ENCODE data around the gene EFNA5.

EFNA5 gene

DNA sequence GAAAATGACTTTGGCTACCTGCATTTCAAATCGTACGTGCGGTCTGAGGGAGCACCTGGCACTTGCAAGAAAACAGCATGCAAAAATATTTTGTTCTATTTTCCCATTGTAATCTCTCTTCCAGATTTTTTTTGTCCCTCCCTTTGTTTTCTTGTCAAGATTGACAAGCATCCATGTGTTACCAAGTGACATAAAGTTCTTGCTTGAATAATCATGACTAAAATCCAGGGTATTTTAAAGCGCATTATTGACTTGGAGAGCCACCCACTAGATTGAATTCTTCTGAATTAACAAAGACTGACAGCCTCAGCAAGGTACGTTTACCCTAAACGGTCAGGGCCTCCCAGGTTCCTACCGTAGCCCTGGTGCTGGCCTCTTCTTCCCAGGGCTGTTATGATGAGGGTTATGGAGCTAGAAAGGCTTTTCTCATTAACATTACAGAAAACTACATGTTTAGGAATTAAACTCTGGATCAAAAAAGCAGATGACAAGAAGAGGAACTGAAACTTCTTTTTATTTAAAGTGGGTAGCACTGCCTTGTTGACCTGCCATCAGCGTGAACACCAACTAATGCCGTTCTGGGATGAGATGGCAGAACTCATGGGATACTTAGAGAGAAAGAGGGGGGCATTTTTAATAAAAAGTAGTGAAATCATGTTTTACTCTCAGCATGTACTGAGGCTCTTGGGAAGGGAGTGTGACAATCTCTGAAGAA, 297.0 kb downstream of the EFNA5 start:
- Histone ChIP-seq H3K27me3 (ENCODE audit: insufficient read depth, low read length) (no peaks in the 10 kb centered on the region), H3K36me3 (ENCODE audit: insufficient read depth, low read depth, low read length) (no peaks in the 10 kb centered on the region), H3K4me3 (ENCODE audit: low read length) (no peak overlapping the region), H3K9ac (ENCODE audit: low read depth, low read length) (no peak overlapping the region), H3K9me3 (ENCODE audit: insufficient read depth, low read depth, low read length) (no peaks in the 10 kb centered on the region), H3K27ac (ENCODE audit: low read length) (no peak overlapping the region), H3K4me1 (ENCODE audit: insufficient read depth, low read length) (peaks cover 8% of the 10 kb centered on the region; the same call in 1 of the 2 replicates)

DNA sequence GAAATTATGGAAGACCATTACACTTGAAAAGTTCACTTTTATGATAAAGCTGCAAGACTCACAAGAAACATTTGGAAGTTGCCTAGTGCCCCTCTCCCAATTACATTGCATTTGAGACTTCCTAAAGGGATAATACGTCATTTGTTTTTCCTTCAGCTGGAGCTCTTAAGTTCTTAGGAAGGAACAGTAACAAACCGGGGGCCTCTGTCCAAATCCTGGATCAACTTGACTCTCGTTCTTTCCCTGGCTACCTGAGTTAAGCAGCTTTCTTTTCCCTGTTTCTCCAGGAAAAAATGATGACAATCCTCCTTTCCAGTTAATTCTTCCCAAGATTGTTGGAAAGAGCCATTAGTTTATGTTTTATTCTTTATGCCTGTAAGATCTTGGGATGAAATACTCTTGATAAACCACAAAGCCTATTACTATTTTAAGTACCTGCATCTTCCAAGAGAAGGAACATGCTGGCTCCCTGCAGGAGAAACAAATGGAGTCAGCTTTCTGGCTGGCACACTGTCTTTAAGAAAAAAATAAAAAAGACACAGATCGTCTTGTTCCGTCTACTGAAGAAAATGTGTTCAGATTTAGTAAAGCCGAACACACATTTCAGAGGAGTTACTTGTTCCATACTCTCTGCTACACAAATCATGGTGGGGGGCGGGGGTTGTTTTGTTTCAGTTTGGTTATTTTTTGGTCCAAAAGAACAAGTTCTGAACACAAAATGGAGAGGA, 297.9 kb downstream of the EFNA5 start:
- H3K27ac ChIP-seq (ENCODE audit: low read length), result no peak overlapping the region
- H3K4me1 ChIP-seq (ENCODE audit: insufficient read depth, low read length), result peaks cover 14% of the 10 kb centered on the region; the same call in 1 of the 2 replicates
- no peak overlapping the region for H3K9ac ChIP-seq (ENCODE audit: low read depth, low read length)
- H3K9me3 ChIP-seq (ENCODE audit: insufficient read depth, low read depth, low read length), result no peaks in the 10 kb centered on the region
- H3K36me3 ChIP-seq (ENCODE audit: insufficient read depth, low read depth, low read length), result no peaks in the 10 kb centered on the region
- no peak overlapping the region for H3K4me3 ChIP-seq (ENCODE audit: low read length)
- H3K27me3 ChIP-seq (ENCODE audit: insufficient read depth, low read length), result no peaks in the 10 kb centered on the region

- Histone ChIP-seq H3K36me3 (ENCODE audit: insufficient read depth, low read depth, low read length) (no peaks in the 10 kb centered on the region), H3K9ac (ENCODE audit: low read depth, low read length) (no peak overlapping the region), H3K9me3 (ENCODE audit: insufficient read depth, low read depth, low read length) (no peaks in the 10 kb centered on the region), H3K4me1 (ENCODE audit: insufficient read depth, low read length) (peaks cover 24% of the 10 kb centered on the region), H3K27ac (ENCODE audit: low read length) (no peak overlapping the region), H3K27me3 (ENCODE audit: insufficient read depth, low read length) (no peaks in the 10 kb centered on the region), H3K4me3 (ENCODE audit: low read length) (no peak overlapping the region)
Measured at GRCh38 chr5:107370396-107370968, 300.3 kb downstream of the EFNA5 start.

DNA sequence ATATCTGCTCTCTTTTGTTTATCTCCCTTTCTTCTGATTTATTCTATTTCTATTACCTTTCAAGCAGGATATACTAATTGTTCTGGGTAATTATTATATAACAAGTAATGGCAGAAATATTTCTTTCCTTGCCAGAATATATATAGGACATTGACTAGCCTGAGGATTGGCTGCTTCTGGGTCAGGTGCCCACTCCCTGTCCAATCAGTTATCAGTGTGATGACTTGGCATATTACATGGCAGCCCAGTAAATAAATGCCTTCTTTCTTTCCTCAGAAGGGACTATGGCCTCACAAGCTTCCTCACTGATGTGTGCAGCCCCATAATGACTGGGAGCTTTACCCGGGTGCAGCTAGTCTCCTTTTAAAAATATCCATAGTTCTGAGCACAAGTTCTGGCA, 301.1 kb downstream of the EFNA5 start:
- no peak overlapping the region for H3K27ac ChIP-seq (ENCODE audit: low read length)
- no peaks in the 10 kb centered on the region for H3K9me3 ChIP-seq (ENCODE audit: insufficient read depth, low read depth, low read length)
- H3K36me3 ChIP-seq (ENCODE audit: insufficient read depth, low read depth, low read length), result no peaks in the 10 kb centered on the region
- H3K9ac ChIP-seq (ENCODE audit: low read depth, low read length), result no peak overlapping the region
- no peak overlapping the region for H3K4me3 ChIP-seq (ENCODE audit: low read length)
- H3K4me1 ChIP-seq (ENCODE audit: insufficient read depth, low read length), result peaks cover 24% of the 10 kb centered on the region
- no peaks in the 10 kb centered on the region for H3K27me3 ChIP-seq (ENCODE audit: insufficient read depth, low read length)

DNA sequence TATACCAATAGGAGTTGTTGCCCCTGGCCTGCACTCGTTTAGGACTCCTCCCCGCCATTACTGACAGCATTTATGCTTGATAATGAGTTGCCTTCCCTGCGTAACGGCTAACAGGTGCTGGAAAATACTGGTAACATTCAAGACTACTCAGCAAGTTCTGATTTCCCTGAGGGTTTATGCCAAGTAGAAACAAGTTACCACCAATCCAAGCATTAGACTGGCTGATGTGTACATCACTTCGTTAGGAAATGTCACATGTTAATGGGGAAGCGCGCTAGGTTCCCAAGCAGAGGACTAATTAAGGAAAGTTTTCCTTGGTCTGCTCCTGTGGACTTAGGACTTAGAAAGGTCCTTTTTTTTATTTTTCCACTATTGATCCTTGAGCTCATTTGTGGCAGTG, 302.1 kb downstream of the EFNA5 start:
- Histone ChIP-seq H3K9ac (ENCODE audit: low read depth, low read length) (no peak overlapping the region), H3K9me3 (ENCODE audit: insufficient read depth, low read depth, low read length) (no peaks in the 10 kb centered on the region), H3K27ac (ENCODE audit: low read length) (no peak overlapping the region), H3K4me3 (ENCODE audit: low read length) (no peak overlapping the region), H3K4me1 (ENCODE audit: insufficient read depth, low read length) (peaks cover 17% of the 10 kb centered on the region), H3K27me3 (ENCODE audit: insufficient read depth, low read length) (no peaks in the 10 kb centered on the region), H3K36me3 (ENCODE audit: insufficient read depth, low read depth, low read length) (no peaks in the 10 kb centered on the region)

- H3K36me3 ChIP-seq (ENCODE audit: insufficient read depth, low read depth, low read length), result no peaks in the 10 kb centered on the region
- H3K9ac ChIP-seq (ENCODE audit: low read depth, low read length), result no peak overlapping the region
- H3K9me3 ChIP-seq (ENCODE audit: insufficient read depth, low read depth, low read length), result no peaks in the 10 kb centered on the region
- no peaks in the 10 kb centered on the region for H3K27me3 ChIP-seq (ENCODE audit: insufficient read depth, low read length)
- H3K27ac ChIP-seq (ENCODE audit: low read length), result no peak overlapping the region
- 0 out of 2 replicates have a peak overlapping the region, but pooled peaks have one; percentile 3 for H3K4me3 ChIP-seq (ENCODE audit: low read length)
- H3K4me1 ChIP-seq (ENCODE audit: insufficient read depth, low read length), result peaks cover 17% of the 10 kb centered on the region
Measured at GRCh38 chr5:107367939-107368338, 302.8 kb downstream of the EFNA5 start.

DNA sequence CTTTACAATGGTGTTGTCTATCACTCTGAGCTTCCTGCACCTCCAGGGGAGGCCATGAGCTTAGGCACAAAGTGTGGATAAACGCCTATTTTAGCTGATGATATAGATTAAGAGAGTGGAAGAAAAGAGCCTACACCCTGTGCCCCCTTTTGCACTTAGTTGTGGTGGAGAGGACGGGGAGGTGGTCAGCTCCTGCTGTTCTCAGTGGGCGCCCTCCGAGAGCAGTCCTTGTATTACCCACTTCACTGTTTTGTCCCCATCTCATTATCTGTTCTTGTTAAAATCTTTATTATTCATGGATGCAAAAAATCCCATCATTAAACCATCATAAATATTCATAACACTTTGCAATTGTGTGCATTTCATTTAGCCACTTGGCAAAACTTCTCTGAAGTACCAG, 303.3 kb downstream of the EFNA5 start:
- H3K36me3 ChIP-seq (ENCODE audit: insufficient read depth, low read depth, low read length), result no peaks in the 10 kb centered on the region
- no peak overlapping the region for H3K9ac ChIP-seq (ENCODE audit: low read depth, low read length)
- no peak overlapping the region for H3K27ac ChIP-seq (ENCODE audit: low read length)
- H3K4me1 ChIP-seq (ENCODE audit: insufficient read depth, low read length), result peaks cover 17% of the 10 kb centered on the region
- H3K27me3 ChIP-seq (ENCODE audit: insufficient read depth, low read length), result no peaks in the 10 kb centered on the region
- H3K4me3 ChIP-seq (ENCODE audit: low read length), result no peak overlapping the region
- no peaks in the 10 kb centered on the region for H3K9me3 ChIP-seq (ENCODE audit: insufficient read depth, low read depth, low read length)

DNA sequence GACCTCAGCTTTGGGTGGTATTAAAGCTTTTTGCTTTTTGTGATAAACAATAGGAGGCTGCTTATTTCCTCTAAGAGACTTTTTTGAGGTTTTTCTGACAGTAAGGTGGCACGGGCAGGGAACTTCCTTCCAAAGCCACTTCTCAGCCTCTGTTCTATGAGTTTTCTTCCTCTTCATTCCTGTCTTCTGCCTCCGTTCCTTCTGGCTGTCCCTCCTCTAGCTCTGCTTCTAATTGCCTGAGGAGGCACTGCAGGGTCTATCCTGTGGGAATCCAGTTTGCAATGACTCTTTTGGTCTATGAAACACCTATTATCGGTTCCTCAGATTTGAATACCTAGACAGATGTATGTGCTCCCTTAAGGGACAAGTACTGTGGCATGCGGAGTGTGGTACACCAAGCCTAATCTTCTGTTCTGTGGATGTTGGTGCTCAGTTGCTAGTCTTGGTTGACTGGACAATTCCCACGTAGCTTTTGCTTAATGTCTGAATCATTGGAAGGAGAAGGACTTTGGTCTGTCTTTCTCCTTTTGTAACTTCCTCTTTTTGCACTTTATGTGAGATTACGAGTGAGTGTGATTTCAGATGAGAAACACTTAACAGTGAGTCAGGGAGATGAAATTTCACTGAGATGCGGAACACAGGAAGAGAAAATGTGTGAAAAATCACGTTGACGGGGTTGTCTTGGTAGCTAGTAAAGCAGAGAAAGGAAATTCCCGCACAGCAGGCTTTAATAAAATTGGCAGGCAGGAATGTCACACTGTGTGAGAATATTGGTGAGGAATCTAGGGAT, 305.2 kb downstream of the EFNA5 start:
- no peaks in the 10 kb centered on the region for H3K36me3 ChIP-seq (ENCODE audit: insufficient read depth, low read depth, low read length)
- H3K4me3 ChIP-seq (ENCODE audit: low read length), result no peak overlapping the region
- no peaks in the 10 kb centered on the region for H3K9me3 ChIP-seq (ENCODE audit: insufficient read depth, low read depth, low read length)
- H3K4me1 ChIP-seq (ENCODE audit: insufficient read depth, low read length), result peaks cover 17% of the 10 kb centered on the region
- H3K27me3 ChIP-seq (ENCODE audit: insufficient read depth, low read length), result no peaks in the 10 kb centered on the region
- H3K9ac ChIP-seq (ENCODE audit: low read depth, low read length), result no peak overlapping the region
- H3K27ac ChIP-seq (ENCODE audit: low read length), result no peak overlapping the region

- Histone ChIP-seq H3K27me3 (ENCODE audit: insufficient read depth, low read length) (no peaks in the 10 kb centered on the region), H3K4me1 (ENCODE audit: insufficient read depth, low read length) (peaks cover 17% of the 10 kb centered on the region), H3K4me3 (ENCODE audit: low read length) (no peak overlapping the region), H3K9ac (ENCODE audit: low read depth, low read length) (no peak overlapping the region), H3K27ac (ENCODE audit: low read length) (no peak overlapping the region), H3K9me3 (ENCODE audit: insufficient read depth, low read depth, low read length) (no peaks in the 10 kb centered on the region), H3K36me3 (ENCODE audit: insufficient read depth, low read depth, low read length) (no peaks in the 10 kb centered on the region)
Measured at GRCh38 chr5:107364443-107365319, 306.1 kb downstream of the EFNA5 start.

GRCh38 chr5:107363768-107364167, 307.0 kb downstream of the EFNA5 start:
- Histone ChIP-seq H3K27ac (ENCODE audit: low read length) (no peak overlapping the region), H3K36me3 (ENCODE audit: insufficient read depth, low read depth, low read length) (no peaks in the 10 kb centered on the region), H3K4me3 (ENCODE audit: low read length) (no peak overlapping the region), H3K9me3 (ENCODE audit: insufficient read depth, low read depth, low read length) (no peaks in the 10 kb centered on the region), H3K4me1 (ENCODE audit: insufficient read depth, low read length) (peaks cover 17% of the 10 kb centered on the region), H3K9ac (ENCODE audit: low read depth, low read length) (no peak overlapping the region), H3K27me3 (ENCODE audit: insufficient read depth, low read length) (no peaks in the 10 kb centered on the region)

GRCh38 chr5:107361945-107362344, 308.8 kb downstream of the EFNA5 start:
- Histone ChIP-seq H3K27me3 (ENCODE audit: insufficient read depth, low read length) (no peaks in the 10 kb centered on the region), H3K9me3 (ENCODE audit: insufficient read depth, low read depth, low read length) (no peaks in the 10 kb centered on the region), H3K4me1 (ENCODE audit: insufficient read depth, low read length) (peaks cover 3% of the 10 kb centered on the region; the same call in 1 of the 2 replicates), H3K4me3 (ENCODE audit: low read length) (no peak overlapping the region), H3K9ac (ENCODE audit: low read depth, low read length) (no peak overlapping the region), H3K36me3 (ENCODE audit: insufficient read depth, low read depth, low read length) (no peaks in the 10 kb centered on the region), H3K27ac (ENCODE audit: low read length) (no peak overlapping the region)

All from iPS-20b (cell line).